ENCODE data around the gene SENP1.

Gene SENP1

DNA sequence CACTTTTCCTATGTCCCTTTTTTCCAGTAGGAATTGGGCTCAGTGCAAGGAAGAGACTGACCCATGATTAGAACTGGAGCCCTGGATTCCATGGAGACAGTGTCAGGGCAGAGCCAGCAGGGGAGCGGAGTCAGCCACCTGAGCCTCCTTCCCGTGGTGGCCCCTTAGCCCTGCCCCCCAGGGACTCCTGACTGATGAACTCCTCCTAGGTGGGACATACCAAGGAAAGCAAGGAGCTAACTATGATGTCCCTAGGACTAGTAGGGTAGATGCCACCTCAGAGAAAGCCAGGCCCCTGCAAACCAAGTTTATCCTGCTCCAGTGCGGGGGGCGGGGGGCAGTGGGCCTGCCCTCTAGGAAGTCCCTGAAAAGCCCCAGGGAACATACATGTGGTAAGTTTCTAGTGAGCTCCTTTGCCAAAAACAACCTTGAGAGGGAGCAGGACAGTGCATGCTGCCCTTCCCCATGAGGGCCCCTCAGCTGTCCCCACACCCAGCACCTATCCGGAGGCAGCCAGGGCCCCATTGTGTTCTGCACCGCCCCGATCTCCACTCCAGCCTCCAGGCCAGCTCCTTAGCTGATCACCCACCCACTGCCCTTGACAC, 95.4 kb downstream of the SENP1 start:
- Histone ChIP-seq H3K4me1 (ENCODE audit: insufficient read depth, low read length) (peaks cover under 1% of the 10 kb centered on the region), H2AFZ (ENCODE audit: low read depth, low read length) (no peak overlapping the region), H3K27me3 (ENCODE audit: insufficient read depth, low read length) (peaks cover 4% of the 10 kb centered on the region), H3K4me3 (ENCODE audit: low read length) (no peak overlapping the region), H3K9me3 (ENCODE audit: low read length) (no peaks in the 10 kb centered on the region), H3K36me3 (ENCODE audit: insufficient read depth, low read length) (no peaks in the 10 kb centered on the region)

DNA sequence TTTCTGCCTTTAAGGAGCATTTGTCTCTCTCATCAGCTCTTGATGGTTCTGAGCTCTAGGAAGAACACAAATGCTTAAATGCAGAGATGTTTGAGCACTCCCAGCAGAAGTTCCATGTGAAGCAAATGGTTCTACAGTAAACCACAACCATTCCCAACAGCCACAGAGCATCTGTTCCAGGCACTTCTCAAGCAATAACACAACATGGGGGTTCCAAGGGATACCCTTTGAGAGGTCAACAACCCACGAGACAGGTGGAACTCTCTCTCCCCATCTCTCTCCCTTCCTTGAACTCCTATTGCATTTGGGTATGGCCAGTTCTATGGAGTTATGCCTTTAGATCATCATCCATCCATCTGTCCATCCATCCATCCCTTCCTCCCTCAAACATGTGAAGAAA, 96.4 kb downstream of the SENP1 start:
- Histone ChIP-seq H3K4me1 (ENCODE audit: insufficient read depth, low read length) (peaks cover 8% of the 10 kb centered on the region), H2AFZ (ENCODE audit: low read depth, low read length) (no peak overlapping the region), H3K4me3 (ENCODE audit: low read length) (no peak overlapping the region), H3K27me3 (ENCODE audit: insufficient read depth, low read length) (peaks cover 3% of the 10 kb centered on the region), H3K9me3 (ENCODE audit: low read length) (no peaks in the 10 kb centered on the region), H3K36me3 (ENCODE audit: insufficient read depth, low read length) (no peaks in the 10 kb centered on the region)

- H3K4me1 ChIP-seq (ENCODE audit: insufficient read depth, low read length): peaks cover 9% of the 10 kb centered on the region
- H2AFZ ChIP-seq (ENCODE audit: low read depth, low read length): no peak overlapping the region
- no peak overlapping the region for H3K4me3 ChIP-seq (ENCODE audit: low read length)
- H3K36me3 ChIP-seq (ENCODE audit: insufficient read depth, low read length): no peaks in the 10 kb centered on the region
- no peaks in the 10 kb centered on the region for H3K27me3 ChIP-seq (ENCODE audit: insufficient read depth, low read length)
- H3K9me3 ChIP-seq (ENCODE audit: low read length): no peaks in the 10 kb centered on the region
Observed at GRCh38 chr12:48008950-48009349, 96.9 kb downstream of the SENP1 start.

DNA sequence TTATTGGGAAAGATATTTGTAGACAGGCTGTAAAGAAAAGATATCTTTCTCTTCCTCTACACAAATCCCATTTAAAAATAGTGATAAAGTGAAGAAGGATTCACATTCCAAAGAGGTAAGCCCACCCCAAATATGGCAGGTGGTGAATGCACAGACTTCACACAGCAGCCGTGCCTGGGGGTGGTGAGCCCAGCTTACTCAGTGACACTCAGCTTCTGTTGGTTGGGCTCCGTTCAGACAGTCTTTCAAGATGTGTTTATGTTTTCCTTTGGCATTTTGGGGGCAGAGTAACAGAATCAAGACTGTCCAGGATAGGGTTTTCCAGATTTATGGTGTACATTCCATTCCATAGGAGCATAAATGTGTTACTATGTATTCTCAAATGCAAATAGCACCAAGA, 97.5 kb downstream of the SENP1 start:
- Histone ChIP-seq H3K4me3 (ENCODE audit: low read length) (no peak overlapping the region), H3K27me3 (ENCODE audit: insufficient read depth, low read length) (no peaks in the 10 kb centered on the region), H3K9me3 (ENCODE audit: low read length) (no peaks in the 10 kb centered on the region)

DNA sequence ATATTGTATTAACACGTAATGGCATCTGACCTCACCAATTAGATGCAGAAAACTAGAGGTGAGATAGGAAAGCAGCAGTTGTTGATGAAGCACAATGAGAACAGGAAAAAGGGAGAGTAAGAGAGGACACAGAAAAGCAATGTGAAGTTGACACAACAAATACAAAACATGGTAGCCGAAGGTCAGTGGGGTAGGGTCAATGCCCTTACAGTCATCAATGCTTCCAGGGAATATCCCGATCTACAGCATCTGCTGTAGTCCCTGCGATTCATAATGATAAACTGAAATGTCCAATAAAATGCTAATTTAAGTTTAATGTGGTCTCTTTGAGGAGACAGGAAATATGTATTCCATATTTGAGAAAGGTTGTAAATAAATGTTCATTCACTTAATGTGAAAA, 98.7 kb downstream of the SENP1 start:
- H3K36me3 ChIP-seq (ENCODE audit: insufficient read depth, low read length): no peaks in the 10 kb centered on the region
- H2AFZ ChIP-seq (ENCODE audit: low read depth, low read length): no peak overlapping the region
- H3K9me3 ChIP-seq (ENCODE audit: low read length): no peaks in the 10 kb centered on the region
- no peak overlapping the region for H3K4me3 ChIP-seq (ENCODE audit: low read length)
- H3K4me1 ChIP-seq (ENCODE audit: insufficient read depth, low read length): peaks cover 25% of the 10 kb centered on the region
- H3K27me3 ChIP-seq (ENCODE audit: insufficient read depth, low read length): no peaks in the 10 kb centered on the region

More for the DNA sequence above, 97.5 kb downstream of the SENP1 start:
- H2AFZ ChIP-seq (ENCODE audit: low read depth, low read length): no peak overlapping the region
- H3K36me3 ChIP-seq (ENCODE audit: insufficient read depth, low read length): no peaks in the 10 kb centered on the region
- peaks cover 15% of the 10 kb centered on the region for H3K4me1 ChIP-seq (ENCODE audit: insufficient read depth, low read length)

DNA sequence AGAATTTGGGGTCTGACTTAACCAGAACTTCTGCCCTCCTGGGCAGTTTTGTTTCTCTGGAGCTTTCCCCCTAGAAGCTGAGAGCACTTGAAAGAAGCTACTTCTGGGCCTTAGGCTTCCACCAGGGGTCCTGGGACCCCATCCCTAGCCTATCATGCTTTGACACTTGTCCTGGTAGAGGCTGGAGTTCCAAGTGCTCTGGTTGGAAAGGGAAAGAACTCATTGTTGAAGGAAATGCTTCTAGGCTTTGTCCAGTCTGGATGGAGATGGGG, 100.2 kb downstream of the SENP1 start:
- Histone ChIP-seq H3K36me3 (ENCODE audit: insufficient read depth, low read length) (no peaks in the 10 kb centered on the region), H3K4me3 (ENCODE audit: low read length) (no peak overlapping the region), H3K27me3 (ENCODE audit: insufficient read depth, low read length) (no peaks in the 10 kb centered on the region), H2AFZ (ENCODE audit: low read depth, low read length) (no peak overlapping the region), H3K4me1 (ENCODE audit: insufficient read depth, low read length) (peaks cover 35% of the 10 kb centered on the region), H3K9me3 (ENCODE audit: low read length) (no peaks in the 10 kb centered on the region)

GRCh38 chr12:48005001-48005749, 100.7 kb downstream of the SENP1 start:
- peak overlapping the region; percentile 88 for H2AFZ ChIP-seq (ENCODE audit: low read depth, low read length)
- H3K4me1 ChIP-seq (ENCODE audit: insufficient read depth, low read length): peaks cover 36% of the 10 kb centered on the region
- no peaks in the 10 kb centered on the region for H3K9me3 ChIP-seq (ENCODE audit: low read length)
- H3K4me3 ChIP-seq (ENCODE audit: low read length): peak overlapping the region; percentile 65
- no peaks in the 10 kb centered on the region for H3K36me3 ChIP-seq (ENCODE audit: insufficient read depth, low read length)
- no peaks in the 10 kb centered on the region for H3K27me3 ChIP-seq (ENCODE audit: insufficient read depth, low read length)

DNA sequence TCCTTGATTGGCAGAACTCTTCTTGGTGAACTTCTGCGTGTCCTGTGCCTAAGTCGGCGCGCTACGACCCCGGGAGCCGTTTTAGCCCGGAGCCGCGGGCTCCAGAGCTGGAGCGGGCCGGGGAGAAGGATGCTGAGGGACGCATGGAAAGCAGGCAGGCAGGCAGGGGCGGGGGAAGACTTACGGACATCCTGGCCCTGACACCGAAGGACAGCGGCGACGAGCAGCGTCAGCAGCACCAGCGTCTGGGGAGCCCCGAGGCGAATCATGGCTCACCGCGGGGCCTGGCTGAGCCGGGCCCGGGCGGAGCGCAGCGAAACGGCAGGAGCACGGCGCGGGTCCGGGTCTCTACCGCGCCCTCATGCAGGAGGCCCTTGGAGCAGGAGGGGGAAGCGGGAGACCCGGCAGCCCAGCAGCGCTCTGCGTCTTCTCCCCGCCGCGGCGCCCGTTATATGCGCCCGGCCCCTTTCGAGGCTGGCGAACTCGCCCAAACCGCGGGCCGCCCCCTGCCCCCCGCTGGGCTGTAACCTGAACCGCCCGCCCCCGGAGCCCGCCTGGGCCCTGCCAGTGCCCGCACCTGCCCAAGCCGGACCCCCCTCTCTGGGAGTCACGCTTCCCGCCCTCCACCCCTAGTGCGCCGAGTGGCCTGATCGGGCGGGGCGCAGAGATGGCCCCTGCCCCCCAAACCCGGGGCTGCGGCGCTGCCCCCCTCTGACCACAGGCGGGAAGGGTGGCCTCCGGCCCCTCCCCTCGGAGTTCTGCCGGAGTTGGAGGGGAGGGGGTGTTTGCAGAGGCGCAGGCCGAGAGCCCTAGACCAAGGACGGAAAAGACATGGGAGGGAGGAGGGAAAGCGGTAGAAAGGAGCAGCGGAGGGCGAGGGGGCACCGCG, 101.6 kb downstream of the SENP1 start, which contains the start of gene COL2A1:
COL2A1 (minus strand) TSS at position 424 of the 889 bp plus-strand sequence; CDS start at position 269, 155 bp downstream.
- Histone ChIP-seq H3K9me3 (ENCODE audit: low read length) (no peaks in the 10 kb centered on the region), H3K4me1 (ENCODE audit: insufficient read depth, low read length) (peaks cover 36% of the 10 kb centered on the region), H3K4me3 (ENCODE audit: low read length) (peak within 1 kb of the TSS; percentile 65), H2AFZ (ENCODE audit: low read depth, low read length) (peak within 1 kb of the TSS; percentile 88), H3K27me3 (ENCODE audit: insufficient read depth, low read length) (no peaks in the 10 kb centered on the region), H3K36me3 (ENCODE audit: insufficient read depth, low read length) (no peaks in the 10 kb centered on the region)

DNA sequence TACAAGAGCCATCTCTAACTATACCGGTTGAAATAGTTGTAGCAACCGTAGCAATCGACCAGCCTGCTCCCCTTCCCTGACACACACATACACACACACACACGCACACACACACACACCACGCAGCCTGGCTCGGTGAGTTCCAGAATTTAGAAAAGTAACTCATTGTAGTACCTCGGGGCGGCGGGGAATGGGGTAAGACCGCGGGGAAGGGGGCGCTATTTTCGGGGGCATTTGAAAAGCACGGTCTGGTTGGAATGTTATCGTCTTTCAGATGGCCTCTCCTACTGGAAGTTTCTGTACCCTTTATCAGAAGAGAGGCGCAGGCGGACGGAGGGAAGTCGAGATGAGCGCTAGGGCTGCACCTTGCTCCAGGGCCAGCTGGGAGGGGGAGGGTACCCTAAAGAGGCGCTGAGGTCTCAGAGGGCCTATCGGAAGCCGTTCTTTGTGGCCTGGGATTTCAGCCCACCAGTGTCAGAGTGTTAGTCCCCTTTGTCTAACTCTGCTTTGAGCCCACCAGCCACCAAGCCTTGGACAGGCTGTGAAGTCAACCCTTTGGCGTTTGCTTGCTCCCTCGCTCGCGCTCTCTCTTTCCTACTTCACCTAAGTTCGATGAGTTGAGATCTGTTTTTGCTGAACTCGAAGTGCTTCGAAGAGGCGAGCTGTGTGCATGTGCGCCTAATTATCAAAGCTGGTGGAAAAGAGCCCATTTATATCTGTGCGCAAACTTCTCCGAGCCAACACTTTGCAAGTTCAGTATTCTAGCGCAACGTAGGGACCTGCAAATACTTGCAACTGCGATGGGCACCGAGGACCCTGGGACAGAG, 102.4 kb downstream of the SENP1 start:
- no peaks in the 10 kb centered on the region for H3K36me3 ChIP-seq (ENCODE audit: insufficient read depth, low read length)
- H3K27me3 ChIP-seq (ENCODE audit: insufficient read depth, low read length): no peaks in the 10 kb centered on the region
- peak overlapping the region; percentile 88 for H2AFZ ChIP-seq (ENCODE audit: low read depth, low read length)
- H3K9me3 ChIP-seq (ENCODE audit: low read length): no peaks in the 10 kb centered on the region
- H3K4me3 ChIP-seq (ENCODE audit: low read length): peak overlapping the region; percentile 65
- H3K4me1 ChIP-seq (ENCODE audit: insufficient read depth, low read length): peaks cover 36% of the 10 kb centered on the region

GRCh38 chr12:48002773-48003218, 103.1 kb downstream of the SENP1 start:
- no peaks in the 10 kb centered on the region for H3K9me3 ChIP-seq (ENCODE audit: low read length)
- H2AFZ ChIP-seq (ENCODE audit: low read depth, low read length): peak overlapping the region; percentile 21
- peaks cover 36% of the 10 kb centered on the region for H3K4me1 ChIP-seq (ENCODE audit: insufficient read depth, low read length)
- H3K36me3 ChIP-seq (ENCODE audit: insufficient read depth, low read length): peaks cover 2% of the 10 kb centered on the region
- peak overlapping the region; percentile 65 for H3K4me3 ChIP-seq (ENCODE audit: low read length)
- H3K27me3 ChIP-seq (ENCODE audit: insufficient read depth, low read length): no peaks in the 10 kb centered on the region

DNA sequence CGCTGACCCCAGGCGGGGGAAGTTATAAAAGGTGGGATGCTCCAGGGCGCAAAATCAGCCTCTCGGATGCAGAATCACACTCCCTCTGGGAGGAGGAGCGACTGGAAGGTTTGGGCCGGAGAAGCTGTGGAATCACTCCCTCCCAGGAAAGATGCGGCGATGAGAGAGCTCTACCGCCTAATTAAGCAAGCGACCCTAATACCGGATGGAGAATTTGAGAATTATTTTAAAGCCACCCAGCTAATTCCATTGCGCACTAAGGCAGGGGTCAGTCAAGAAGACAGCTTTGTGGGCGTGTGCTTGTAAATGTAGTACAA, 103.5 kb downstream of the SENP1 start:
- H3K4me3 ChIP-seq (ENCODE audit: low read length): peak overlapping the region; percentile 65
- H3K4me1 ChIP-seq (ENCODE audit: insufficient read depth, low read length): peaks cover 36% of the 10 kb centered on the region
- H2AFZ ChIP-seq (ENCODE audit: low read depth, low read length): peak overlapping the region; percentile 21
- no peaks in the 10 kb centered on the region for H3K9me3 ChIP-seq (ENCODE audit: low read length)
- peaks cover 6% of the 10 kb centered on the region for H3K36me3 ChIP-seq (ENCODE audit: insufficient read depth, low read length)
- H3K27me3 ChIP-seq (ENCODE audit: insufficient read depth, low read length): no peaks in the 10 kb centered on the region

DNA sequence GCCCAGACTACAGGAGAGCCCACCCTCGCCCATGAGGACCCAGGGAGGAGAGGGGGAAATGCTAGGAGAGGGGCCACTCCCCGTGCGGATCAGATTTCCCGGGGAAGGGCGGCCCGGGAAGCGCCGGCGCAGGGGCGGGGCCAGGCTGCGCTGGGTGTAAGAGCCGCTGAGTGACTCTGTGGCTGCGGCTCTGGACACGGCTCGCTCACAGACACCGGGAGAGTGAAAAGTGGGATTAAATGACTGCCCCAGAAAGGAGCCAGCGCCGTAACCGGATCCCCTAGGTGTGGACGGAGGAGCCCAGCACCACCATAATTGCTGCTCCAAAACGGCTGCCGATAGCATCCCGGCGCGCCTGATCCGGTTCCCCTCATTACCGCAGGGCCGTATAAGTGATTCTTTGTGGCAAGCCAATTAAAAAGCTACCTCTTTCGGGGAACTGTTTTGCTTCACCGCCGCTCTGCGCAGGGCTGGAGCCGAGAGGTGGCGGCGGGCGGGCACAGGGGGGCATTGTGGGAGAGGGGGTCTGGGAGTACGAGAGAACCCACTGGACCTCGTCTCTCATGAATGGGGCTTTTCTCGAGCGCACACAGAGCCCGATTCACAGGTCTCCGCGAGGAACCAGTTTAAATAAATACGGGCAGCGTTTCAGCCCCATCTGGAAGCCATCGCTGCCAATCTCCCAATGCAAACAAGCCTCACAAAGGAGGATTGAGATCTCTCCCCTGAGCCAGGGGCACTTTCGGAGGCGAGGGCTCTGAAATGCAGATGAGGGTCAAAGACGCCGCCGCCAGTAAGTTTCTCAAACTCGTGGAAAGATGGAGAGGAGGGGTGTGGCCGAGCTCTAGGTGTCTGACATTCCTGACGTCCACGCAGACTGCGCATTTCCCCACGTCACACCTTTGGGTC, 104.1 kb downstream of the SENP1 start:
- Histone ChIP-seq H3K36me3 (ENCODE audit: insufficient read depth, low read length) (peaks cover 12% of the 10 kb centered on the region), H3K9me3 (ENCODE audit: low read length) (no peaks in the 10 kb centered on the region), H2AFZ (ENCODE audit: low read depth, low read length) (peak overlapping the region; percentile 21), H3K4me1 (ENCODE audit: insufficient read depth, low read length) (peaks cover 36% of the 10 kb centered on the region), H3K27me3 (ENCODE audit: insufficient read depth, low read length) (no peaks in the 10 kb centered on the region), H3K4me3 (ENCODE audit: low read length) (peak overlapping the region; percentile 65)

Measured in neuron (in vitro differentiated cells).